GM23248 (cell line): ENCODE measurements around the gene HOXC12.

Source experiments
- EZH2 ChIP-seq: fragments of 200-600 bp; sonication (generic); IDR thresholded peaks from 2 replicates; pipeline ENCODE4 v1.6.1; 2018; ENCODE audit warnings: antibody characterized with exemption, mild to moderate bottlenecking; ENCODE audit not compliant: insufficient read depth, poor library complexity, severe bottlenecking
- EZH2phosphoT487 ChIP-seq: fragments of 200-600 bp; sonication (generic); IDR thresholded peaks from 2 replicates; pipeline ENCODE4 v1.6.1; 2018; ENCODE audit warnings: antibody characterized with exemption, moderate library complexity, mild to moderate bottlenecking, low read depth; ENCODE audit not compliant: insufficient read depth

DNA sequence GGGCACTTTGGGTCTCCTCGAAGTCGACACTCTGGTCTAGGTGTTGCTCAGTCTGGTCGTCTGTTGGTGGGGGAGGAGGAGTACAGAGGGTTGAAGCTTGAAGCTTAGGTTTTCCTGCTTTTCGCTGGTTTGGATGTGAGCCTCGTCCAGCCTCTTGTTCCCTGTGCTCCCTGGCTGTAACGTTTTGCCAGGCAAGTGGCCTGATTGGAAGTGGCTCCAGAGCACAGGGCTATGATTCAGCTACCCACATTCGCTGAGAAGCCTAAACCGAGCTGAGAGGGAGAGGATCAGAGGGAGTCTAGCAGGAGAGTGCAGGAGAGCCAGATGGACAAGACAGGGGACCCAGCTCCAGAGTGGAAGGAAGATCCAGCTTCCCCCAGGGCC is 36.4 kb downstream of the HOXC12 start:
- TF ChIP-seq EZH2phosphoT487 (no peak), EZH2 (no peak)
